ENCODE data around the gene NINJ2. TPM values are rescaled to one million over a fixed set of nuclear protein-coding genes. Genes with fewer than 3 reads are reported as not detected.

NINJ2 gene
- total and polyA plus RNA-seq, 7 donors = 11.8 to 66.6 (median 33.1) TPM

- no peak for TF ChIP-seq CTCF (IDR thresholded peaks at IDR 0.05)
- ATAC-seq (peak in 2 of 4 donors; percentile 27 to 58), DNase-seq (no peak)
- H3K4me3 ChIP-seq = no peak overlapping the region
- no peaks in the 10 kb centered on the region for H3K4me1 ChIP-seq
- H3K36me3 ChIP-seq (ENCODE audit: insufficient read depth in 1 of 2, low read depth in 1 of 2) = no peaks in the 10 kb centered on the region
- H3K27me3 ChIP-seq (ENCODE audit: insufficient read depth in 3 of 3, low read length in 2 of 3) = no peaks in the 10 kb centered on the region
- H3K9me3 ChIP-seq = no peaks in the 10 kb centered on the region
- WGBS, 3 donors = 59 to 62% (median 62%) methylated on average over 13 of the region's 13 CpGs
- H3K27ac ChIP-seq = no peak overlapping the region
- intact Hi-C loops (cut with DNase I) = no loop called here
Observed at GRCh38 chr12:597926-598568, 65.2 kb downstream of the NINJ2 start.

GRCh38 chr12:593396-594270 is 69.6 kb downstream of the NINJ2 start:
- Histone ChIP-seq H3K9me3 (no peaks in the 10 kb centered on the region), H3K27me3 (ENCODE audit: insufficient read depth in 3 of 3, low read length in 2 of 3) (no peaks in the 10 kb centered on the region), H3K4me1 (peaks cover 13% of the 10 kb centered on the region), H3K4me3 (no peak overlapping the region), H3K27ac (no peak overlapping the region), H3K36me3 (ENCODE audit: insufficient read depth in 1 of 2, low read depth in 1 of 2) (no peaks in the 10 kb centered on the region)
- TF ChIP-seq CTCF (IDR thresholded peaks at IDR 0.05) = no peak
- ATAC-seq (no peak), DNase-seq (no peak)
- intact Hi-C loops (cut with DNase I) = no loop called here
- 83 to 91% (median 84%) methylated on average over 7 of the region's 7 CpGs for WGBS, 3 donors

GRCh38 chr12:592024-592505 is 71.2 kb downstream of the NINJ2 start:
- ATAC-seq (peak in 1 of 4 donors; percentile 9), DNase-seq (no peak)
- intact Hi-C loops (cut with DNase I) = no loop called here
- Histone ChIP-seq H3K9me3 (no peaks in the 10 kb centered on the region), H3K36me3 (ENCODE audit: insufficient read depth in 1 of 2, low read depth in 1 of 2) (no peaks in the 10 kb centered on the region), H3K27ac (peak overlapping the region; percentile 80), H3K27me3 (ENCODE audit: insufficient read depth in 3 of 3, low read length in 2 of 3) (no peaks in the 10 kb centered on the region), H3K4me3 (no peak overlapping the region), H3K4me1 (peaks cover 13% of the 10 kb centered on the region)
- WGBS, 3 donors = 65 to 81% (median 68%) methylated on average over 11 of the region's 11 CpGs
- TF ChIP-seq CTCF (IDR thresholded peaks at IDR 0.05) = no peak

- H3K27me3 ChIP-seq (ENCODE audit: insufficient read depth in 3 of 3, low read length in 2 of 3) = no peaks in the 10 kb centered on the region
Observed at GRCh38 chr12:591167-592023, 71.8 kb downstream of the NINJ2 start.

More at GRCh38 chr12:591167-592023, 71.8 kb downstream of the NINJ2 start:
- Histone ChIP-seq H3K4me1 (peaks cover 13% of the 10 kb centered on the region), H3K9me3 (no peaks in the 10 kb centered on the region), H3K36me3 (ENCODE audit: insufficient read depth in 1 of 2, low read depth in 1 of 2) (no peaks in the 10 kb centered on the region), H3K4me3 (no peak overlapping the region), H3K27ac (peak overlapping the region; percentile 80)
- WGBS, 3 donors = 26 to 45% (median 28%) methylated on average over 16 of the region's 16 CpGs
- intact Hi-C loops (cut with DNase I) = no loop called here
- peak; percentile 91 to 94 (median 94) for ATAC-seq
- DNase-seq = peak; percentile 52 to 87
- peak; percentile 24 for TF ChIP-seq CTCF (IDR thresholded peaks at IDR 0.05)
